Testis (tissue), 3 donors: ENCODE data around the gene HSD17B12. TPM values are rescaled to one million over a fixed set of nuclear protein-coding genes. Genes with fewer than 3 reads are reported as not detected.

Experiments used
- DNase-seq: peaks from one replicate; pipeline ENCODE4 v3.0.0-alpha.2; 2019
- H3K27ac ChIP-seq, 2 donors: fragments of 200-600 bp; sonication (generic); one replicate each; pipeline ENCODE4 v1.5.1; 2019
- H3K27me3 ChIP-seq: fragments of 200-600 bp; sonication (generic); one replicate; pipeline ENCODE4 v1.5.1; 2019
- H3K36me3 ChIP-seq: fragments of 200-600 bp; sonication (generic); one replicate; pipeline ENCODE4 v1.5.1; 2017; ENCODE audit warnings: low read depth; ENCODE audit errors: missing control alignments
- H3K4me1 ChIP-seq: fragments of 200-600 bp; sonication (generic); one replicate; pipeline ENCODE4 v1.5.1; 2019
- H3K4me3 ChIP-seq, 2 donors: fragments of 200-600 bp; sonication (generic); one replicate each; pipeline ENCODE4 v1.5.1; 2017 to 2019
- H3K9me3 ChIP-seq: fragments of 200-600 bp; sonication (generic); one replicate; pipeline ENCODE4 v1.5.1; 2017
- CTCF ChIP-seq, 3 experiments: fragments of 450-650 bp in 2 of 3; fragments of 200-600 bp in 1 of 3; sonication (generic) in 1 of 3; IDR thresholded peaks; one replicate each; pipeline ENCODE4 v1.5.1; 2016 to 2019; ENCODE audit warnings: antibody characterized with exemption in 3 of 3, mild to moderate bottlenecking in 2 of 3, moderate library complexity in 1 of 3
- POLR2A ChIP-seq: fragments of 450-650 bp; IDR thresholded peaks from one replicate; pipeline ENCODE4 v1.6.1; 2017; ENCODE audit warnings: antibody characterized with exemption, mild to moderate bottlenecking, moderate library complexity
- WGBS, 2 donors: methylation state at CpG; one replicate each; pipeline ENCODE4 v1.1.5; 2018; 5-methylcytosine and 5-hydroxymethylcytosine counted together
- intact Hi-C: fragments of 100-400 bp; cut with DNase I; formaldehyde crosslinking; loops from one replicate; pipeline ENCODE4 v1.15.1; 2023; ENCODE audit warnings: low total_unique reads
- polyA plus RNA-seq: library from polyadenylated mRNA; stranded (reverse); fragments of 350-450 nt; fragmentation: Illumina TruSeq; extraction: RNeasy Lipid Tissue Mini Kit (QIAGEN cat#74804); gene quantifications from one replicate; pipeline ENCODE4 v1.2.3, GENCODE V29; 2014; ENCODE audit warnings: low read depth, low replicate concordance; ENCODE audit not compliant: insufficient read depth
- total RNA-seq, 2 donors: library from RNA; depleted of rRNA; stranded (reverse); fragments of >200 nt; gene quantifications; one replicate each; pipeline ENCODE4 v1.2.3, GENCODE V29; 2016

The HSD17B12 gene
- total and polyA plus RNA-seq, 3 donors from 2014 or later = 59.6 to 113 (median 93.5) TPM

GRCh38 chr11:43735115-43735514 lies 54.6 kb downstream of the HSD17B12 start:
- no peak for DNase-seq
- intact Hi-C loops = no loop called here
- TF ChIP-seq CTCF (IDR thresholded peaks at IDR 0.05) (no peak), POLR2A (no peak)
- H3K36me3 ChIP-seq = no peaks in the 10 kb centered on the region
- 90 to 94% methylated on average over 1 of the region's 1 CpG for WGBS, 2 donors
- H3K27me3 ChIP-seq = no peaks in the 10 kb centered on the region
- no peaks in the 10 kb centered on the region for H3K9me3 ChIP-seq
- H3K4me1 ChIP-seq = peaks cover 40% of the 10 kb centered on the region
- no peak overlapping the region for H3K4me3 ChIP-seq
- peak overlapping the region in 1 of 2 donors; percentile 6 for H3K27ac ChIP-seq

DNA sequence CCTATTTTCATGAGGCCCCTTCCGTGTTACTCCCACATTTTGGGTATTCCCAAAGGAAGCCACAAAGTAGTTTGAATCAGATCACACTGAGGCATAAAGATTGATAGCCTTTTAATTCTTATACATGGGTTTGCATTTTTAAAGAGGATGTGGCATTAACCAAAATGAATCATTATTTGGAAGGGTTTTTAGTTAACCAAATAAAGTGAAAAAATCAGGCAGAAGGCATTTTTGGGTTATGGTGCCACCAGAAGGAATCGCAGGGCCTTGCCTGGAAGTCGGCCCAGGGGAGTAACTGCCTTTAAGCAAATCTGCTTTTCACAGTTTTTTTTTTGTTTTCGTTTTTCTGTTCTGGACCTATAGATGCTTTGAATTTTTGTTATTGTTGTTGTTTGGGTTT lies 55.4 kb downstream of the HSD17B12 start:
- TF ChIP-seq CTCF (IDR thresholded peaks at IDR 0.05) (no peak), POLR2A (no peak)

GRCh38 chr11:43736502-43737200 lies 56.1 kb downstream of the HSD17B12 start:
- H3K4me1 ChIP-seq = peaks cover 52% of the 10 kb centered on the region
- TF ChIP-seq POLR2A = no peak
- no peak for TF ChIP-seq CTCF (IDR thresholded peaks at IDR 0.05)
- WGBS, 2 donors = 40 to 41% methylated on average over 5 of the region's 5 CpGs
- no peak overlapping the region for H3K4me3 ChIP-seq
- peak overlapping the region; percentile 6 to 55 for H3K27ac ChIP-seq
- H3K36me3 ChIP-seq = no peaks in the 10 kb centered on the region
- intact Hi-C loops = no loop called here
- no peaks in the 10 kb centered on the region for H3K9me3 ChIP-seq
- DNase-seq = no peak
- no peaks in the 10 kb centered on the region for H3K27me3 ChIP-seq

More for the DNA sequence above, 55.4 kb downstream of the HSD17B12 start:
- Histone ChIP-seq H3K36me3 (no peaks in the 10 kb centered on the region), H3K27me3 (no peaks in the 10 kb centered on the region), H3K4me3 (no peak overlapping the region), H3K9me3 (no peaks in the 10 kb centered on the region), H3K27ac (peak overlapping the region; percentile 6 to 55), H3K4me1 (peaks cover 49% of the 10 kb centered on the region)
- WGBS, 2 donors = 49 to 55% methylated on average over 4 of the region's 4 CpGs
- intact Hi-C loops = no loop called here
- DNase-seq = no peak

- Histone ChIP-seq H3K27ac (peak overlapping the region; percentile 6 to 55), H3K9me3 (no peaks in the 10 kb centered on the region), H3K27me3 (no peaks in the 10 kb centered on the region), H3K4me3 (no peak overlapping the region), H3K36me3 (no peaks in the 10 kb centered on the region), H3K4me1 (peaks cover 52% of the 10 kb centered on the region)
- TF ChIP-seq POLR2A = no peak
- no peak for TF ChIP-seq CTCF (IDR thresholded peaks at IDR 0.05)
- no peak for DNase-seq
- intact Hi-C loops = no loop called here
Observed at GRCh38 chr11:43737201-43737590, 56.7 kb downstream of the HSD17B12 start.
